ENCODE data around the gene BRME1. TPM values are rescaled to one million over a fixed set of nuclear protein-coding genes. Genes with fewer than 3 reads are reported as not detected.

The BRME1 gene
- total RNA-seq, 1 donor from 2014 or later = 3.7 TPM

DNA sequence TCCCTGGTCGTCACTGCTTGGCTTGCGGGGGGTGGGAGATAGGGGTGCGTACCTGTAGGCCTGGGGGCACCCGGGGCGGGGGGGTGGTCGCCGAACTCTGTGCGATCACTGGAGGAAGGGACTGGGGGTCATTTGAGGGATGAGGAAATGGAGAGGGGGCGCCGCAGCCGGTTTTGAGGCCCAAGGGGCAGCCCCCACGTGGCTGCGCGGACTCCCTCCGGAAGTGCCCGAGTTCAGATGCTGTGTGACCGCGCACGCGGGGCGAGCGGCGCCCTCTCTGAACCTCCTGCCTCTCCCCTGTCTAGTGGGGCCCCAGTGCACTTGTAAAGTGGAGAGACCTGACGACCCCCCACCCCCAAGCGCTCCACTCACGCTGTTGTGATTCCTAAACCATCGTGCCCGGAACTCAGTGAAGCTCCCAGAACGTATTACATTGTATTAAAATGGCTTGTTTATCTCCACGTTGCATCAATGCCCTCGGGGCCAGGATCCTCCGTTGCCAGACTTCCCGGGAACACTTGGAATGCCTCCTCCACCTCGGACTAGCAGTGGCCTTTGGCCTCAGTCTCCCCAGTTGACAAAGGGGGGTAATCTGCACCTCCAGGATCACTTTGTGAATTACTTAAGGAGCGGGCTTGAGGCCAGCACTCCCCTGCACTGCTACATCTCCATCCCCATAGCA lies 31.9 kb downstream of the BRME1 start:
- Mint-ChIP-seq H3K9me3 (ENCODE audit: unreplicated experiment) (no peaks in the 10 kb centered on the region), H3K36me3 (ENCODE audit: unreplicated experiment) (no peaks in the 10 kb centered on the region), H3K27ac (ENCODE audit: unreplicated experiment) (no peak overlapping the region), H3K4me1 (ENCODE audit: unreplicated experiment) (peaks cover 7% of the 10 kb centered on the region), H3K27me3 (ENCODE audit: unreplicated experiment) (no peaks in the 10 kb centered on the region), H3K4me3 (ENCODE audit: unreplicated experiment) (no peak overlapping the region)
- TF ChIP-seq, protein P1, sequence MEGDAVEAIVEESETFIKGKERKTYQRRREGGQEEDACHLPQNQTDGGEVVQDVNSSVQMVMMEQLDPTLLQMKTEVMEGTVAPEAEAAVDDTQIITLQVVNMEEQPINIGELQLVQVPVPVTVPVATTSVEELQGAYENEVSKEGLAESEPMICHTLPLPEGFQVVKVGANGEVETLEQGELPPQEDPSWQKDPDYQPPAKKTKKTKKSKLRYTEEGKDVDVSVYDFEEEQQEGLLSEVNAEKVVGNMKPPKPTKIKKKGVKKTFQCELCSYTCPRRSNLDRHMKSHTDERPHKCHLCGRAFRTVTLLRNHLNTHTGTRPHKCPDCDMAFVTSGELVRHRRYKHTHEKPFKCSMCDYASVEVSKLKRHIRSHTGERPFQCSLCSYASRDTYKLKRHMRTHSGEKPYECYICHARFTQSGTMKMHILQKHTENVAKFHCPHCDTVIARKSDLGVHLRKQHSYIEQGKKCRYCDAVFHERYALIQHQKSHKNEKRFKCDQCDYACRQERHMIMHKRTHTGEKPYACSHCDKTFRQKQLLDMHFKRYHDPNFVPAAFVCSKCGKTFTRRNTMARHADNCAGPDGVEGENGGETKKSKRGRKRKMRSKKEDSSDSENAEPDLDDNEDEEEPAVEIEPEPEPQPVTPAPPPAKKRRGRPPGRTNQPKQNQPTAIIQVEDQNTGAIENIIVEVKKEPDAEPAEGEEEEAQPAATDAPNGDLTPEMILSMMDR (IDR thresholded peaks at IDR 0.05) = no peak
- no peak for DNase-seq (ENCODE audit: extremely low spot score, unreplicated experiment)

DNA sequence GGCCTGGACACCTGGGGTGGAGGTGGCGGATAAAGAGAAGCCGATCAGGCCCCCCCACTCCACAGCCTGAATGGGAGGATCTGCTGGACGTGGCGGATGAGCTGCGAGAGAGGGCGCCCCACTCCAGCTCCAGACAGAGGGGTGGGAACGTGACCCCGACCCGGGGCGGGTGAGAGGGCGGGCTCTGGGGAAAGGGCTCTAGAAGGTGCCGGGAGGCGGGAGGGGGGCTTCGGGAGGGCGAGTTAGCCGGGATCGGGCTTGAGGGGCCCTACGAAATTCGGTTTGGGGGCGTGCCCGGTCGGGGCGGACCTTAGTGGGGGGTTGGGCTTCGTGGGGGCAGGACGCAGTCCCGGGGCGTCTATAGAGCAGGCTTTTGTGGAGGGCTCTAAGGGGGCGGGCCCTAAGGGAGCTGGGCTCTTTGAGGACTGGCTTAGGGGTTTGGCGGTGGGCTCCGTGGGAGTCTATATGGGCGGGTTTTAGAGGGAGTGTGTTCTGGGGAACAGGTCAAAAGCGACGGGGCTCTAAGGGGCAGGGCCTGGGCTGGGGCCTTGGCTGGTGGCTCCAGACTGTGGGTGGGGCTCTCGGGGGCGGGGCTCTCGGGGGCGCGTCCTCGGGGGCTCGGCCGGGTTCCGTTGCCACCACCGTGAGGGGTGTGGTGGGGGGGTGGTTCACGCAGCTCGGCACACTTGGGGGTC lies 33.1 kb downstream of the BRME1 start:
- Mint-ChIP-seq H3K27ac (ENCODE audit: unreplicated experiment) (no peak overlapping the region), H3K4me3 (ENCODE audit: unreplicated experiment) (no peak overlapping the region), H3K4me1 (ENCODE audit: unreplicated experiment) (peaks cover 7% of the 10 kb centered on the region), H3K36me3 (ENCODE audit: unreplicated experiment) (no peaks in the 10 kb centered on the region), H3K9me3 (ENCODE audit: unreplicated experiment) (no peaks in the 10 kb centered on the region), H3K27me3 (ENCODE audit: unreplicated experiment) (no peaks in the 10 kb centered on the region)
- DNase-seq (ENCODE audit: extremely low spot score, unreplicated experiment) = no peak
- TF ChIP-seq, protein P1 (IDR thresholded peaks at IDR 0.05) = no peak

DNA sequence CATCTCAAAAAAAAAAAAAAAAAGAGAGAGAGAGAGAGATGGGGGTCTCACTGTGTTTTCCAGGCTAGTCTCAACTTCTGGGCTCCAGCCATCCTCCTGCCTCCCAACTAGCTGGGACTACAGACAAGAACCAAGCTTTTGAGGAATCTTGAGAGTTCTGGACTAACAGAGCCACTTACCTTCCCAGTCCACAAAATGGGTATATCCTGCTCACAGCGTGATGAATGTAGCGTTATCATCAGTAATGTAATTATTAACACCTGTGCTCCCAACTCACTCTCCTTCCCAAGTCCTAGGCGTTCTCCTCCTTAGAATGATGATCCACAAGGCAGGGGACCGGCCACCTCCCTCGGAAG lies 33.6 kb downstream of the BRME1 start:
- peaks cover 7% of the 10 kb centered on the region for H3K4me1 Mint-ChIP-seq (ENCODE audit: unreplicated experiment)
- no peak overlapping the region for H3K27ac Mint-ChIP-seq (ENCODE audit: unreplicated experiment)
- no peaks in the 10 kb centered on the region for H3K9me3 Mint-ChIP-seq (ENCODE audit: unreplicated experiment)
- no peak overlapping the region for H3K4me3 Mint-ChIP-seq (ENCODE audit: unreplicated experiment)
- no peaks in the 10 kb centered on the region for H3K27me3 Mint-ChIP-seq (ENCODE audit: unreplicated experiment)
- TF ChIP-seq, protein P1 (IDR thresholded peaks at IDR 0.05) = no peak
- DNase-seq (ENCODE audit: extremely low spot score, unreplicated experiment) = no peak
- H3K36me3 Mint-ChIP-seq (ENCODE audit: unreplicated experiment) = no peaks in the 10 kb centered on the region

DNA sequence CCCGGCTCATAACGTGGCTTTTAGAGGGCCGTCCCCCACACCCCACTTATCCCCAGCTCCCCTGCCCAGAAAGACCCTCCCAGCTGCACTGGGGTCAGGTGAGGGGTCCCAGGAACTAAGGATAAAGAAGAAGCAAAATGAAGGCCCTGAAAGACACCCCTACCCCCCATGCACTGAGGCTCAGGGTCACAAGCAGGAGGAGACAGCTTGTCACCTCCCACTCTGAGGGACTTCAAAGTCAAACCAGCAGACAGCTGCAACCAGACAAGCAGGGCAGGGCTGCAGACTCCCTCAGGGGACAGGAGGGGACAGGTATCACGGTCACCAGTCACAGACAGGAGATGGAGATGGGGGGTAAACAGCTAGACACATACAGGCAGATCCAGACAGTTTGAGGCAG lies 35.0 kb downstream of the BRME1 start:
- H3K9me3 Mint-ChIP-seq (ENCODE audit: unreplicated experiment) = no peaks in the 10 kb centered on the region
- H3K4me1 Mint-ChIP-seq (ENCODE audit: unreplicated experiment) = peaks cover 13% of the 10 kb centered on the region
- H3K4me3 Mint-ChIP-seq (ENCODE audit: unreplicated experiment) = no peak overlapping the region
- TF ChIP-seq, protein P1 (IDR thresholded peaks at IDR 0.05) = no peak
- no peak overlapping the region for H3K27ac Mint-ChIP-seq (ENCODE audit: unreplicated experiment)
- H3K27me3 Mint-ChIP-seq (ENCODE audit: unreplicated experiment) = no peaks in the 10 kb centered on the region
- no peak for DNase-seq (ENCODE audit: extremely low spot score, unreplicated experiment)
- H3K36me3 Mint-ChIP-seq (ENCODE audit: unreplicated experiment) = no peaks in the 10 kb centered on the region

DNA sequence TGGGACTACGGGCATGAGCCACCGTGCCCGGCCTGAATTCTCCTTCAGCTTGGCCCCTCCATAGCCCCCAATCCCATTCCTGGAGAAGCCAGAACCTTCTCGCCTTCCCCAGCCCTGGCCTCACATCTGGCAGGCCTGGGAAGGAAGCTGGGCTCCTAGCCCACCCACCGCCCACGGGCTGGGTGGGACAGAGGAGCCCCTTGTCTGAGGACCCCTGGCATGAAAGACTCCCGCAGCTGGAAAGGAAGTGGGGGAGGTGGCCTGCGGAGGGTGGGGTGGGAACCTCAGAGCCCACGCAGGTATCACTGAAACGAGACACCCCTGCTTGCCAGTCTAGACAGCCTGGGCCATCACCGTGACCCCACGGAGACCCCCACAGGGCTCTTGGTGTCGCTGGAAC lies 36.6 kb downstream of the BRME1 start:
- H3K4me1 Mint-ChIP-seq (ENCODE audit: unreplicated experiment) = peaks cover 17% of the 10 kb centered on the region
- no peaks in the 10 kb centered on the region for H3K9me3 Mint-ChIP-seq (ENCODE audit: unreplicated experiment)
- DNase-seq (ENCODE audit: extremely low spot score, unreplicated experiment) = no peak
- H3K36me3 Mint-ChIP-seq (ENCODE audit: unreplicated experiment) = no peaks in the 10 kb centered on the region
- no peak overlapping the region for H3K27ac Mint-ChIP-seq (ENCODE audit: unreplicated experiment)
- TF ChIP-seq, protein P1 (IDR thresholded peaks at IDR 0.05) = no peak
- H3K27me3 Mint-ChIP-seq (ENCODE audit: unreplicated experiment) = no peaks in the 10 kb centered on the region
- H3K4me3 Mint-ChIP-seq (ENCODE audit: unreplicated experiment) = no peak overlapping the region
